Stomach (tissue), 4 donors: ENCODE data around the gene ABCC10.

Source experiments
- POLR2A ChIP-seq, 4 donors: fragments of 450-650 bp; IDR thresholded peaks; one replicate each; pipeline ENCODE4 v1.6.1; 2016; ENCODE audit warnings: antibody characterized with exemption in 4 of 4, control low read depth in 2 of 4, mild to moderate bottlenecking in 1 of 4, moderate library complexity in 1 of 4
- TF ChIP-seq, protein P1 (sequence below), 7 experiments: fragments of 450-650 bp in 4 of 7; fragments of 200-600 bp in 3 of 7; sonication (generic) in 3 of 7; IDR thresholded peaks; one replicate each; pipeline ENCODE4 v1.5.1; 2016 to 2019; ENCODE audit warnings: antibody characterized with exemption in 7 of 7, control low read depth in 2 of 7, mild to moderate bottlenecking in 1 of 7

DNA sequence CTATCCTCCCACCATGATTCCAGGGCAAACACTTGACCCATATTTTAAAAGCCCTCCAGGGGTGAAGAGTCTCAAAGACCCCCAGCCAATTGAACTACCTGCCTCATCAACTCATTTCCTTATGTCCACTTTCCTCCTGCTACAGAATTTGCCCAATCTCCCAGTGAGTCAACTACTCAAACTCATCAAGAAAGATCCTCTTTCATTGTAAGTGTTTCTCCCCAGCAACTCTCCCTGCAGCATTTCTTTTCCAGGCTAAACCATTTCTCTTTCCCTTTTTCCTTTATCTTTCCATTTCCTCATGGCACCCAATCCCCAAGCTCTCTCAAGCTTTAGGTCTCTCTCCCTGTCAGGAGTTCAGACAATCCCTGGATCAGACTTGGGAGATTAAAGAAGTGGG lies 26.5 kb downstream of the ABCC10 start:
- TF ChIP-seq, protein P1, sequence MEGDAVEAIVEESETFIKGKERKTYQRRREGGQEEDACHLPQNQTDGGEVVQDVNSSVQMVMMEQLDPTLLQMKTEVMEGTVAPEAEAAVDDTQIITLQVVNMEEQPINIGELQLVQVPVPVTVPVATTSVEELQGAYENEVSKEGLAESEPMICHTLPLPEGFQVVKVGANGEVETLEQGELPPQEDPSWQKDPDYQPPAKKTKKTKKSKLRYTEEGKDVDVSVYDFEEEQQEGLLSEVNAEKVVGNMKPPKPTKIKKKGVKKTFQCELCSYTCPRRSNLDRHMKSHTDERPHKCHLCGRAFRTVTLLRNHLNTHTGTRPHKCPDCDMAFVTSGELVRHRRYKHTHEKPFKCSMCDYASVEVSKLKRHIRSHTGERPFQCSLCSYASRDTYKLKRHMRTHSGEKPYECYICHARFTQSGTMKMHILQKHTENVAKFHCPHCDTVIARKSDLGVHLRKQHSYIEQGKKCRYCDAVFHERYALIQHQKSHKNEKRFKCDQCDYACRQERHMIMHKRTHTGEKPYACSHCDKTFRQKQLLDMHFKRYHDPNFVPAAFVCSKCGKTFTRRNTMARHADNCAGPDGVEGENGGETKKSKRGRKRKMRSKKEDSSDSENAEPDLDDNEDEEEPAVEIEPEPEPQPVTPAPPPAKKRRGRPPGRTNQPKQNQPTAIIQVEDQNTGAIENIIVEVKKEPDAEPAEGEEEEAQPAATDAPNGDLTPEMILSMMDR (IDR thresholded peaks at IDR 0.05), result no peak
- no peak for TF ChIP-seq POLR2A (IDR thresholded peaks at IDR 0.05)
